PC-9 (cell line): Measurements from ENCODE around the gene TSSK6.

Experiments
- CTCF ChIP-seq: fragments of 200-600 bp; sonication (generic); conservative IDR thresholded peaks from 2 replicates; pipeline ENCODE4 v1.6.1; 2017; ENCODE audit warnings: mixed run types, antibody characterized with exemption, mild to moderate bottlenecking, moderate library complexity
- EZH2 ChIP-seq: fragments of 200-600 bp; sonication (generic); IDR thresholded peaks from 2 replicates; pipeline ENCODE4 v1.8.0; 2017; ENCODE audit warnings: antibody characterized with exemption, low read depth

GRCh38 chr19:19510432-19510831 lies 4.9 kb downstream of the TSSK6 start:
- TF ChIP-seq CTCF = no peak
- TF ChIP-seq EZH2 = no peak
